Activated CD4-positive, alpha-beta T cell treated with anti-CD3 and anti-CD28 coated beads for 36 hours (primary cell): ENCODE measurements around the gene ZNF18. TPM values are rescaled to one million over a fixed set of nuclear protein-coding genes. Genes with fewer than 3 reads are reported as not detected.
A peak's percentile ranks its signal among the peaks of the same experiment; 100 is the strongest.

Experiments used
- ATAC-seq: fragments of 200-7000 bp; cut with Tn5 transposase; one replicate; pipeline ENCODE4 v1.10.0; 2021; ENCODE audit warnings: mild to moderate bottlenecking, moderate library complexity
- CTCF ChIA-PET: fragments of 350-600 bp; sonication (Branson Sonifier 250); formaldehyde crosslinking; loops from one replicate; lab custom pipeline; 2021; ENCODE audit warnings: antibody characterized with exemption; lab: Charles Lee
- POLR2A ChIA-PET: fragments of 350-600 bp; sonication (Branson Sonifier 250); formaldehyde crosslinking; loops from one replicate; lab custom pipeline; 2021; ENCODE audit warnings: antibody characterized with exemption, inconsistent platforms; lab: Charles Lee
- DNase-seq: peaks from one replicate; pipeline ENCODE4 v3.0.0-alpha.2; 2020
- H3K27ac Mint-ChIP-seq: one replicate; pipeline ENCODE4 v1.8.0; 2021; ENCODE audit warnings: mixed read lengths
- H3K27me3 Mint-ChIP-seq: one replicate; pipeline ENCODE4 v1.8.0; 2021; ENCODE audit warnings: mixed read lengths
- H3K36me3 Mint-ChIP-seq: one replicate; pipeline ENCODE4 v1.8.0; 2021; ENCODE audit warnings: low read depth, mixed read lengths
- H3K4me1 Mint-ChIP-seq: one replicate; pipeline ENCODE4 v1.8.0; 2021; ENCODE audit warnings: mixed read lengths
- H3K4me3 Mint-ChIP-seq: one replicate; pipeline ENCODE4 v1.8.0; 2021; ENCODE audit warnings: mild to moderate bottlenecking, moderate library complexity, mixed read lengths
- H3K9me3 Mint-ChIP-seq: one replicate; pipeline ENCODE4 v1.8.0; 2021; ENCODE audit warnings: low read depth, mixed read lengths
- intact Hi-C, 2 experiments: fragments of 100-400 bp; cut with DNase I in 1 of 2; cut with micrococcal nuclease in 1 of 2; formaldehyde crosslinking; loops; one replicate each; pipeline versions ENCODE4 v1.14.2 to v1.15.1; 2022 to 2024; cut with DNase I, micrococcal nuclease
- total RNA-seq, 2 experiments: library from RNA; stranded (reverse); gene quantifications; one replicate each; pipeline ENCODE4 v1.2.3, GENCODE V29; 2021

Gene ZNF18, protein sequence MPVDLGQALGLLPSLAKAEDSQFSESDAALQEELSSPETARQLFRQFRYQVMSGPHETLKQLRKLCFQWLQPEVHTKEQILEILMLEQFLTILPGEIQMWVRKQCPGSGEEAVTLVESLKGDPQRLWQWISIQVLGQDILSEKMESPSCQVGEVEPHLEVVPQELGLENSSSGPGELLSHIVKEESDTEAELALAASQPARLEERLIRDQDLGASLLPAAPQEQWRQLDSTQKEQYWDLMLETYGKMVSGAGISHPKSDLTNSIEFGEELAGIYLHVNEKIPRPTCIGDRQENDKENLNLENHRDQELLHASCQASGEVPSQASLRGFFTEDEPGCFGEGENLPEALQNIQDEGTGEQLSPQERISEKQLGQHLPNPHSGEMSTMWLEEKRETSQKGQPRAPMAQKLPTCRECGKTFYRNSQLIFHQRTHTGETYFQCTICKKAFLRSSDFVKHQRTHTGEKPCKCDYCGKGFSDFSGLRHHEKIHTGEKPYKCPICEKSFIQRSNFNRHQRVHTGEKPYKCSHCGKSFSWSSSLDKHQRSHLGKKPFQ
- total RNA-seq, result 1 to 10 TPM; 7.3 to 7.4 TPM

DNA sequence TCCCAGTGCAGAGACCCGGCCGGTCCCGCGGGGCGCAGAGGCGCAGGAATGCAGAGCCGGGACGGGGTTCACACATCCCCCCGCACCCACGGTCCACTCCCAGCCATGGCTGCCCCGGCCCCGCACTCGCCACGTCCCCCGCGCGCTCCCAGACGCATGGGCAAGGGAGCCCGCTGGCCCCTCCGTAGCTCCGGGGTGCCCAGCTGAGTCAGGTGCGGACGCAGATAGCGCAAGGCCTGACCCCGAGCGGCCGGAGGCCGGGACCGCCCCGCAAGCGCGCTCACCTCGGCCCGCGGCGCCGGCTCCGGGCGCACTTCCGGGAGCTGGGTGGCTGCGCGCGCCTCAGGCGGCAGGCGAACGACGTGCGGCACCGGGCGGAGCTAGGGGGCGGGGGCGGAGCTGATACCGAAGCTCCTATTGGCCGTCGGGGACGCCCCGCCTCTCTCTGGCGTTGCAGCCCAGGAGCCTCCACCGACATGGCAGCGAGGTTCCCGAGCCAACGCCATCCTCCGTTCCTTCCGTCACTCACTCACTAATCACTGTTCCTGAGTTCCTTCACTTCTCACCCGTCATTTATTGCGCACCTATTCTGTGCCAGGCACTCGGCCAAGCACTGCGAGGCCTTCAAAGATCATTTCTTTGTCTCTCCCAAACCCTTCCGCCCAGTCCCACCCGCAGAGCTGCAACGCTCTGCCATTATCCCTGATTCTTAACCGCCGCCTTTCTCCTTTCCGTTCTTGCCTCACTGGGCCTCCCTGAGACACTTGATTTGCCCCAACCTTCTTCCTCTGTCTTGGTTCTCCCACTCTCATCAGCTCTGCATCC lies at the start of gene ZNF18:
Gene ZNF18, minus strand, starts transcription at position 329 of the 825 bp plus-strand sequence. CDS start 4,646 bp downstream, outside the sequence.
- Mint-ChIP-seq H3K36me3 (peaks cover 1% of the 10 kb centered on the region), H3K9me3 (no peaks in the 10 kb centered on the region), H3K4me3 (peak within 1 kb of the TSS; percentile 78), H3K4me1 (peaks cover 15% of the 10 kb centered on the region), H3K27ac (peak within 1 kb of the TSS; percentile 86), H3K27me3 (no peaks in the 10 kb centered on the region)
- peak; percentile 98 for DNase-seq
- ChIA-PET CTCF (interaction anchor here (0.6 to 2.7 kb wide), 12 partner anchors 11 to 480 kb away, joined by 3 to 20 read pairs (median 4); partner anchors contain the start of gene MAP2K4), POLR2A (interaction anchor here (0.5 to 2.9 kb wide), 9 partner anchors 9 to 1021 kb away, joined by 3 to 25 read pairs (median 4); partner anchors contain the start of genes ELAC2 and MAP2K4)
- ATAC-seq, result peak; percentile 99
- intact Hi-C loops, result loop anchor here (1.0 to 5.0 kb wide), 4 partner anchors 23 to 1300 kb away; partner anchors contain the start of genes ELAC2 (in 2 of the 2), MAP2K4 (in 2 of the 2), ADPRM (in 1 of the 2) and SCO1 (in 1 of the 2)

DNA sequence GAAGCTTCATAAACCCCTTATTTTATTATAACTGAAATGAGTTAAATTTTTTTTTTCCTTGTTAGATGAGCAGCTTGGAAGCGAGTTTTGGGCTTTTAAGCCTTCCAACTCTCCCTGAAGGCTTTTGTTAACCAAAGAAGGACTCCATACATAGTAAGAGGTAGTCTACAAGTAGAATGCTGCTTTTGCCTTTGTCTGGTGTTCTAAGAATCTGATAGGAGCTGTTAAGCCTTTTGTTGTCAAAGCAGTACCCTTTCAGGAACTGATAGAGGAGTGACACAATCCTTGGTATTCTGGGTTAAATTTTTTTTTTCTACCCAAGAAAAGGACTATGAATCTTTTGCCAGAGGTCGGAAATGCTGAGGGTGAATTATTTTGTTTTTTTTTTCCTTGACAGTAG lies 49.5 kb upstream of the ZNF18 start:
- POLR2A ChIA-PET, result interaction anchor here (1.5 kb wide), 1 partner anchor 50 kb away, joined by 3 read pairs; the partner anchor contains the start of gene ZNF18
- Mint-ChIP-seq H3K36me3 (no peaks in the 10 kb centered on the region), H3K4me1 (peaks cover 64% of the 10 kb centered on the region), H3K9me3 (no peaks in the 10 kb centered on the region), H3K27ac (no peak overlapping the region), H3K4me3 (no peak overlapping the region), H3K27me3 (no peaks in the 10 kb centered on the region)
- CTCF ChIA-PET, result no interaction called here
- ATAC-seq, result no peak
- DNase-seq, result no peak
- intact Hi-C loops, result no loop called here

DNA sequence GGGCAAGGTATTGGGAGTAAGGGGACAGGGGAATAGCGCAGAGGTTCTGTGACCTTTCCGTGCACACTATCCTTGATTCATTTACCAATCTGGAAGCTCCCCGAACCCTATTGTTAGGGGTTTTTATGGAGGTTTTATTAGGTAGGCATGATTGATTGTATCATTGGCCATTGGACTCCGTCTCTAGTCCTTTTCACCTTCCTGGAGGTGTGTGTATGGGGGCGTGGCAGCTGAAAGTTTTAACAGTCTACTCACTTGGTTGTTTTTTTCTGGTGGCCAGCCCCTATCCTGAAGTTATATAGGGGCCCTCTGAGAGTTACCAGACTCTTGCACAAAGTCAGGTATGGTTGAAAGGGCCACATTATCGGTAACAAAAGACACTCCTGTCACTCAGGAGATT lies 46.4 kb upstream of the ZNF18 start:
- H3K27me3 Mint-ChIP-seq, result no peaks in the 10 kb centered on the region
- DNase-seq (no peak), ATAC-seq (no peak)
- no peaks in the 10 kb centered on the region for H3K9me3 Mint-ChIP-seq
- peaks cover 57% of the 10 kb centered on the region for H3K4me1 Mint-ChIP-seq
- no peak overlapping the region for H3K4me3 Mint-ChIP-seq
- CTCF ChIA-PET, result no interaction called here
- no peak overlapping the region for H3K27ac Mint-ChIP-seq
- H3K36me3 Mint-ChIP-seq, result no peaks in the 10 kb centered on the region
- POLR2A ChIA-PET, result no interaction called here
- intact Hi-C loops, result no loop called here

DNA sequence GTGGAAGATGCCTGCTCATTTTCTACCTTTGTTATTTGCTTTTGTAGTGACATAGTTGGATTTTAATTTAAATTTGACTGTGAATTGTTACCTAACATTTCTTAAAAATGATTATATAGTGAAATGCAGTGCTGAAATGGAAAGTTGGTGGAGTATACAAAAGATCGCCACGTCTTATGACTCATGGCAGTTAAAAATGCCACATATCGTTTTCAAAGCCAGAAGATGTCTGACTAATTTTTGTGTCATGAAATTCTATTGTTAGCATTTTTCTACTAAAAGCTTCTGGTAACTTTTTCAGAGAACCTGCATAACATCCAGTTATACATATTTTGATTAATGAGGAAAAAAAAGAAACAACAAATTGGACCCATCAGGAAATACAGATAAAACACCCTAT lies 44.0 kb upstream of the ZNF18 start:
- peaks cover 2% of the 10 kb centered on the region for H3K36me3 Mint-ChIP-seq
- ATAC-seq (peak; percentile 70), DNase-seq (peak; percentile 11)
- intact Hi-C loops, result no loop called here
- no peaks in the 10 kb centered on the region for H3K27me3 Mint-ChIP-seq
- peak overlapping the region; percentile 43 for H3K27ac Mint-ChIP-seq
- ChIA-PET POLR2A (no interaction called here), CTCF (interaction anchor here (1.0 kb wide), 2 partner anchors 11 kb away, joined by 4 read pairs; no protein-coding TSS in a partner anchor)
- peaks cover 54% of the 10 kb centered on the region for H3K4me1 Mint-ChIP-seq
- no peak overlapping the region for H3K4me3 Mint-ChIP-seq
- no peaks in the 10 kb centered on the region for H3K9me3 Mint-ChIP-seq

DNA sequence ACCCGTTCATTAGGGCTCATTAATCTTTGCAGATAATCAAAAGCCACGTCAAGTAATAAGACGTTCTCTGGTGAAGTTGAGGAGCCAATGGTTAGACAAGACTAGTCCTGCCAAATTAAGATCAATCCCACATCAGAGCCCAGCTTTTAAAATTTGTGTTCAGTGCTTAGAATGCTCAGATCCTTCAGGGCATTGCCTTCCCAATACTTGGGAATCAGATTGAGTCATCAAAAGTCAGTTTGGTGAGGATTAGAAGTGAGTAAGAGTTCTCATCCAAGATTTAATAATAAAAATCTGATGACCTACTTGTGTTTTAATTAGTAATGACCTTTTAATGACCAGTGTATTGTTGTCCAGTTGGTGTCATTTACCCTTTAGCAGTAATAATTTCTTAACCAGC lies 43.2 kb upstream of the ZNF18 start:
- DNase-seq, result no peak
- no peaks in the 10 kb centered on the region for H3K27me3 Mint-ChIP-seq
- peaks cover 2% of the 10 kb centered on the region for H3K36me3 Mint-ChIP-seq
- POLR2A ChIA-PET, result no interaction called here
- no peaks in the 10 kb centered on the region for H3K9me3 Mint-ChIP-seq
- no peak overlapping the region for H3K4me3 Mint-ChIP-seq
- intact Hi-C loops, result no loop called here
- no peak for ATAC-seq
- H3K4me1 Mint-ChIP-seq, result peaks cover 50% of the 10 kb centered on the region
- no peak overlapping the region for H3K27ac Mint-ChIP-seq
- CTCF ChIA-PET, result interaction anchor here (0.6 kb wide), 1 partner anchor 43 kb away, joined by 4 read pairs; the partner anchor contains the start of gene ZNF18

DNA sequence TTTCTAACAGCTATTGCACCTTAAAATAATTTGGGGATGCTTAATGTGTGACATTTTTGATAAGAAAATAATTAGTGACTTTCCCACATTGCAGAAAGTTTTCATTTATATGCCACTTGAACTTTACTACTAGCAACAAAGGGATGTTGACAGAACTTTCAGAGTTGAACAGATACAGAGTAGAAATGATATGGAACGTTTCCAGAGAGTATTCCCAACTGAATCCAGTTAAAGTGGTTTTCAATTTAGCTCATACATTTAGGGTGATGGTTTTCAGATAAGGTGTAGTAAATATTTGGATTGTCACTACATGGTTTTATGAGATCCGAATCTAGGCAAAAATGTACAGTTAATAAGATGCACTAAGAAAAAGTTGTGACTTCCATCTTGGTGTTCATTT lies 40.7 kb upstream of the ZNF18 start:
- Mint-ChIP-seq H3K4me3 (no peak overlapping the region), H3K27ac (no peak overlapping the region), H3K27me3 (no peaks in the 10 kb centered on the region), H3K36me3 (peaks cover 8% of the 10 kb centered on the region), H3K4me1 (peaks cover 43% of the 10 kb centered on the region), H3K9me3 (no peaks in the 10 kb centered on the region)
- ChIA-PET POLR2A (no interaction called here), CTCF (interaction anchor here (0.7 to 2.0 kb wide), 4 partner anchors 8 to 46 kb away, joined by 3 to 7 read pairs (median 3); partner anchors contain the start of gene ZNF18)
- intact Hi-C loops, result no loop called here
- DNase-seq, result no peak
- ATAC-seq, result no peak

DNA sequence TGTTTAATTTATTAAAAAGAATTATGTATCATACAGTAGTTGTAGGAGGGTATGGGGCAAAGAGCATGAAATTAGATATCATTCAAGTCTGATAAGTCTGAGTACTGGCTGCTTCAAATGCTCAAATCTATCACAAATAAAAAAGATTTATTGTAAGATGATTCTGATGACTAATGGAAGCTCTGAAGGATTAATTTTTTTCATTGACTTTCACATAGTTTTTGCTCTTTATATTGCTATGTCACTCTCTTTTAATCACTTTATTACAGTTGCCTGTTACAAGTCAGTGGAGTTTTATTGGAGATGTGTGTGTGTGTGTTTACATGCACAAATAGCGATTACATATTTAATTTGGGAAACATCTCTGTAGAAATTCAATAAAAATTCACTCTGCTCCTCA lies 38.4 kb upstream of the ZNF18 start:
- POLR2A ChIA-PET, result no interaction called here
- CTCF ChIA-PET, result no interaction called here

DNA sequence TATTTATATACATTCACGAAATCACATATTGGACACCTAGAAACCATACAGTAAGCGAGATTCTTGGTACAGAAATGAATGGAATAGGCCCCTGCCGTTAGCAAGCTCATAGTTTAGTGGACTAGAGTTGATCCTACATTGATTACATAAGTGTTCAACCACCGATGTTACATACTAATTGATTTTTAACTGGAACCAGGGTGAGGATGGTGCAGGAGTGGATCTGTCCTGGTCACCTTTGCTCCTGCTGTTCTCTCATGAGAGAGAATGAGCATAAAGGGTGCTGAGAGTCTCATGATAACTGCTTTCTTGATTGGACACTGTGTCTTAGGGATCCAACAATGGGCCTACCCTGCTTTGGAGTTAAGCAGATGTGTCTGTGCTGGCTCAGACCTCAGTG lies 37.3 kb upstream of the ZNF18 start:
- CTCF ChIA-PET, result interaction anchor here (1.0 kb wide), 1 partner anchor 12 kb away, joined by 3 read pairs; no protein-coding TSS in a partner anchor
- intact Hi-C loops, result no loop called here
- peaks cover 44% of the 10 kb centered on the region for H3K4me1 Mint-ChIP-seq

More for the DNA sequence above, 38.4 kb upstream of the ZNF18 start:
- H3K27me3 Mint-ChIP-seq, result no peaks in the 10 kb centered on the region
- no peaks in the 10 kb centered on the region for H3K9me3 Mint-ChIP-seq
- no peak for ATAC-seq
- peaks cover 8% of the 10 kb centered on the region for H3K36me3 Mint-ChIP-seq
- DNase-seq, result no peak
- intact Hi-C loops, result no loop called here
- H3K27ac Mint-ChIP-seq, result no peak overlapping the region
- peaks cover 43% of the 10 kb centered on the region for H3K4me1 Mint-ChIP-seq
- no peak overlapping the region for H3K4me3 Mint-ChIP-seq

DNA sequence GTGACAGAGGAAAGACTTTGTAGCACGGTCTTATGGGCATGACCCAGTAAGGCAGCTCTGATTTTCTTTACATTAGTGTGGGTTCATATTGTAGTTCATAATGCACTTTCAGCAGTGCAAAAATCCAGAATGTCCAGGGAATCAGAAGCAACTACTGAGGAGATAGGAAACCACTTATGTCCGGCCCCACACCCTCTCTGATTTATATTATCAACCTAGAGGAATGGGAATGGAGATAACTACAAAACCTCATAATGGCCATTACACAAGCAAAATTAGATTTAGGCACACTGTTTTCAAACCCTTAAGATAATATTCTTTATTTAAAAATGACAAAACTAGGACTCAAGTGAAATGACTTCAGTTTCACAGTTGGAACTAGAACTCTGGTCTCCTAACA lies 31.3 kb upstream of the ZNF18 start:
- no peak for ATAC-seq
- no peaks in the 10 kb centered on the region for H3K27me3 Mint-ChIP-seq
- DNase-seq, result no peak
- H3K27ac Mint-ChIP-seq, result no peak overlapping the region
- H3K36me3 Mint-ChIP-seq, result peaks cover 12% of the 10 kb centered on the region
- no peak overlapping the region for H3K4me3 Mint-ChIP-seq
- peaks cover 69% of the 10 kb centered on the region for H3K4me1 Mint-ChIP-seq
- CTCF ChIA-PET, result no interaction called here
- no peaks in the 10 kb centered on the region for H3K9me3 Mint-ChIP-seq
- POLR2A ChIA-PET, result no interaction called here
- intact Hi-C loops, result loop anchor here in 1 of 2 experiments (10.0 kb wide), 1 partner anchor 986 kb away; the partner anchor contains the start of gene ELAC2

More for the DNA sequence above, 37.3 kb upstream of the ZNF18 start:
- Mint-ChIP-seq H3K27ac (no peak overlapping the region), H3K36me3 (peaks cover 10% of the 10 kb centered on the region), H3K27me3 (no peaks in the 10 kb centered on the region), H3K4me3 (no peak overlapping the region), H3K9me3 (no peaks in the 10 kb centered on the region)
- no peak for DNase-seq
- ATAC-seq, result no peak
- POLR2A ChIA-PET, result no interaction called here

DNA sequence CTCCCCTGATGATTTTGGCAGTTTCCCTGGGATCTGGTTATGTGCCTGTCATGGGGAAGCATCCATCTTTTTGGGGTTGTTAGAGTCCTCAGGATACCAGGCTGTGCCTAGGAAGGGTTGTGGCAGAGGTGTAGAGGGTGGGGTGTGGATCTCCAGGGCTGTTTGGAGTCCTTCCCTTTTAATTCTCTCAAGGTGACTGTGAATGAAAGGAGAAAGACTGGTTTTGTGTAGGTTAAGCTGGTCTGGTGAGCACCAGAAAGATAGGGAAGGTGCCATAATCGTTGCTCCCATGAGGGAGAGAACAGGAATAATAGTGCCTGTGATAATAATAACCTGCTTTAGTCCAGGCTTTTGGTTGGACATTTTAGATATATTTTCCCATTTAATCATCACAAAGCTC lies 30.4 kb upstream of the ZNF18 start:
- POLR2A ChIA-PET, result no interaction called here
- Mint-ChIP-seq H3K4me1 (peaks cover 76% of the 10 kb centered on the region), H3K36me3 (peaks cover 12% of the 10 kb centered on the region), H3K4me3 (no peak overlapping the region), H3K27ac (no peak overlapping the region), H3K27me3 (no peaks in the 10 kb centered on the region), H3K9me3 (no peaks in the 10 kb centered on the region)
- no peak for ATAC-seq
- CTCF ChIA-PET, result interaction anchor here (0.6 to 1.5 kb wide), 2 partner anchors 34 to 78 kb away, joined by 3 to 4 read pairs; no protein-coding TSS in a partner anchor
- intact Hi-C loops, result loop anchor here in 1 of 2 experiments (10.0 kb wide), 1 partner anchor 987 kb away; the partner anchor contains the start of gene ELAC2
- DNase-seq, result no peak
